ENCODE results near the gene RTKN. TPM values are rescaled to one million over a fixed set of nuclear protein-coding genes. Genes with fewer than 3 reads are reported as not detected.

RTKN gene
- total and polyA plus RNA-seq, 2 of the 13 experiments (the other 11 are each of a cell fraction or from before 2014, with no cell fraction given), result 159 to 166 TPM

GRCh38 chr2:74421221-74421870 lies 20.4 kb downstream of the RTKN start, which contains the start of the genes C2orf81 and WDR54 (continued):
- TF ChIP-seq KDM5B (CRISPR knock-in tag; IDR thresholded peaks at IDR 0.05; ENCODE audit: borderline replicate concordance), result peak; percentile 97
- TF ChIP-seq SNRNP70 (IDR thresholded peaks at IDR 0.05; ENCODE audit: low read depth, low read length), result no peak
- no peak for TF ChIP-seq TP53 (CRISPR knock-in tag; conservative IDR thresholded peaks at IDR 0.05)
- TF ChIP-seq ZBTB1 (CRISPR knock-in tag; IDR thresholded peaks at IDR 0.05; ENCODE audit: borderline replicate concordance), result no peak
- TF ChIP-seq ZSCAN22 (CRISPR knock-in tag; IDR thresholded peaks at IDR 0.05), result no peak
- TF ChIP-seq, protein P1, sequence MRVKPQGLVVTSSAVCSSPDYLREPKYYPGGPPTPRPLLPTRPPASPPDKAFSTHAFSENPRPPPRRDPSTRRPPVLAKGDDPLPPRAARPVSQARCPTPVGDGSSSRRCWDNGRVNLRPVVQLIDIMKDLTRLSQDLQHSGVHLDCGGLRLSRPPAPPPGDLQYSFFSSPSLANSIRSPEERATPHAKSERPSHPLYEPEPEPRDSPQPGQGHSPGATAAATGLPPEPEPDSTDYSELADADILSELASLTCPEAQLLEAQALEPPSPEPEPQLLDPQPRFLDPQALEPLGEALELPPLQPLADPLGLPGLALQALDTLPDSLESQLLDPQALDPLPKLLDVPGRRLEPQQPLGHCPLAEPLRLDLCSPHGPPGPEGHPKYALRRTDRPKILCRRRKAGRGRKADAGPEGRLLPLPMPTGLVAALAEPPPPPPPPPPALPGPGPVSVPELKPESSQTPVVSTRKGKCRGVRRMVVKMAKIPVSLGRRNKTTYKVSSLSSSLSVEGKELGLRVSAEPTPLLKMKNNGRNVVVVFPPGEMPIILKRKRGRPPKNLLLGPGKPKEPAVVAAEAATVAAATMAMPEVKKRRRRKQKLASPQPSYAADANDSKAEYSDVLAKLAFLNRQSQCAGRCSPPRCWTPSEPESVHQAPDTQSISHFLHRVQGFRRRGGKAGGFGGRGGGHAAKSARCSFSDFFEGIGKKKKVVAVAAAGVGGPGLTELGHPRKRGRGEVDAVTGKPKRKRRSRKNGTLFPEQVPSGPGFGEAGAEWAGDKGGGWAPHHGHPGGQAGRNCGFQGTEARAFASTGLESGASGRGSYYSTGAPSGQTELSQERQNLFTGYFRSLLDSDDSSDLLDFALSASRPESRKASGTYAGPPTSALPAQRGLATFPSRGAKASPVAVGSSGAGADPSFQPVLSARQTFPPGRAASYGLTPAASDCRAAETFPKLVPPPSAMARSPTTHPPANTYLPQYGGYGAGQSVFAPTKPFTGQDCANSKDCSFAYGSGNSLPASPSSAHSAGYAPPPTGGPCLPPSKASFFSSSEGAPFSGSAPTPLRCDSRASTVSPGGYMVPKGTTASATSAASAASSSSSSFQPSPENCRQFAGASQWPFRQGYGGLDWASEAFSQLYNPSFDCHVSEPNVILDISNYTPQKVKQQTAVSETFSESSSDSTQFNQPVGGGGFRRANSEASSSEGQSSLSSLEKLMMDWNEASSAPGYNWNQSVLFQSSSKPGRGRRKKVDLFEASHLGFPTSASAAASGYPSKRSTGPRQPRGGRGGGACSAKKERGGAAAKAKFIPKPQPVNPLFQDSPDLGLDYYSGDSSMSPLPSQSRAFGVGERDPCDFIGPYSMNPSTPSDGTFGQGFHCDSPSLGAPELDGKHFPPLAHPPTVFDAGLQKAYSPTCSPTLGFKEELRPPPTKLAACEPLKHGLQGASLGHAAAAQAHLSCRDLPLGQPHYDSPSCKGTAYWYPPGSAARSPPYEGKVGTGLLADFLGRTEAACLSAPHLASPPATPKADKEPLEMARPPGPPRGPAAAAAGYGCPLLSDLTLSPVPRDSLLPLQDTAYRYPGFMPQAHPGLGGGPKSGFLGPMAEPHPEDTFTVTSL (CRISPR knock-in tag; IDR thresholded peaks at IDR 0.05; ENCODE audit: borderline replicate concordance), result 0 out of 2 replicates have a peak, but pooled peaks have one; percentile 41
- peak; percentile 81; the same call in 1 of the 2 replicates for TF ChIP-seq EED (CRISPR knock-in tag; IDR thresholded peaks at IDR 0.05)
- TF ChIP-seq ZNF501 (CRISPR knock-in tag; IDR thresholded peaks at IDR 0.05), result peak; percentile 83
- peak; percentile 87 for TF ChIP-seq ZNF407 (CRISPR knock-in tag; IDR thresholded peaks at IDR 0.05; ENCODE audit: not compliant biosample characterization)
- TF ChIP-seq ZNF788 (CRISPR knock-in tag; IDR thresholded peaks at IDR 0.05; ENCODE audit: borderline replicate concordance), result peak; percentile 77; the same call in 1 of the 2 replicates
- no peak for TF ChIP-seq PBX2 (CRISPR knock-in tag; IDR thresholded peaks at IDR 0.05)
- TF ChIP-seq ZNF160 (CRISPR knock-in tag; IDR thresholded peaks at IDR 0.05), result peak; percentile 38; the same call in 1 of the 2 replicates
- no peak for TF ChIP-seq CHD4 (IDR thresholded peaks at IDR 0.05; ENCODE audit: borderline replicate concordance, low read length)
